GM13976 (cell line): ENCODE data around the gene NR2C2.

ENCODE experiments used
- DNase-seq: peaks from one replicate; pipeline ENCODE4 v3.0.0; 2012; ENCODE audit warnings: low spot score
- in situ Hi-C: fragments of 300-500 bp; cut with MboI; formaldehyde crosslinking; loops from one replicate; pipeline ENCODE4 v1.12.0; 2022; ENCODE audit warnings: low sequenced_read_pairs, mixed read lengths, inconsistent platforms; ENCODE audit not compliant: unreplicated experiment
- TF ChIP-seq, protein P1 (sequence below): IDR thresholded peaks from 2 replicates; pipeline ENCODE4 v1.5.1; 2012; ENCODE audit warnings: borderline replicate concordance, mild to moderate bottlenecking; ENCODE audit not compliant: insufficient read depth; ENCODE audit errors: extremely low read depth, missing control alignments, control extremely low read depth

Gene NR2C2

GRCh38 chr3:14927308-14927707 is 20.1 kb upstream of the NR2C2 start:
- DNase-seq: no peak
- in situ Hi-C loops: loop anchor here (10.0 kb wide), 1 partner anchor 133 kb away; no protein-coding TSS in a partner anchor
- TF ChIP-seq, protein P1, sequence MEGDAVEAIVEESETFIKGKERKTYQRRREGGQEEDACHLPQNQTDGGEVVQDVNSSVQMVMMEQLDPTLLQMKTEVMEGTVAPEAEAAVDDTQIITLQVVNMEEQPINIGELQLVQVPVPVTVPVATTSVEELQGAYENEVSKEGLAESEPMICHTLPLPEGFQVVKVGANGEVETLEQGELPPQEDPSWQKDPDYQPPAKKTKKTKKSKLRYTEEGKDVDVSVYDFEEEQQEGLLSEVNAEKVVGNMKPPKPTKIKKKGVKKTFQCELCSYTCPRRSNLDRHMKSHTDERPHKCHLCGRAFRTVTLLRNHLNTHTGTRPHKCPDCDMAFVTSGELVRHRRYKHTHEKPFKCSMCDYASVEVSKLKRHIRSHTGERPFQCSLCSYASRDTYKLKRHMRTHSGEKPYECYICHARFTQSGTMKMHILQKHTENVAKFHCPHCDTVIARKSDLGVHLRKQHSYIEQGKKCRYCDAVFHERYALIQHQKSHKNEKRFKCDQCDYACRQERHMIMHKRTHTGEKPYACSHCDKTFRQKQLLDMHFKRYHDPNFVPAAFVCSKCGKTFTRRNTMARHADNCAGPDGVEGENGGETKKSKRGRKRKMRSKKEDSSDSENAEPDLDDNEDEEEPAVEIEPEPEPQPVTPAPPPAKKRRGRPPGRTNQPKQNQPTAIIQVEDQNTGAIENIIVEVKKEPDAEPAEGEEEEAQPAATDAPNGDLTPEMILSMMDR: no peak

- TF ChIP-seq, protein P1: no peak
- no peak for DNase-seq
- in situ Hi-C loops: loop anchor here (10.0 kb wide), 1 partner anchor 135 kb away; no protein-coding TSS in a partner anchor
Observed at GRCh38 chr3:14929310-14930074, 17.9 kb upstream of the NR2C2 start.

DNA sequence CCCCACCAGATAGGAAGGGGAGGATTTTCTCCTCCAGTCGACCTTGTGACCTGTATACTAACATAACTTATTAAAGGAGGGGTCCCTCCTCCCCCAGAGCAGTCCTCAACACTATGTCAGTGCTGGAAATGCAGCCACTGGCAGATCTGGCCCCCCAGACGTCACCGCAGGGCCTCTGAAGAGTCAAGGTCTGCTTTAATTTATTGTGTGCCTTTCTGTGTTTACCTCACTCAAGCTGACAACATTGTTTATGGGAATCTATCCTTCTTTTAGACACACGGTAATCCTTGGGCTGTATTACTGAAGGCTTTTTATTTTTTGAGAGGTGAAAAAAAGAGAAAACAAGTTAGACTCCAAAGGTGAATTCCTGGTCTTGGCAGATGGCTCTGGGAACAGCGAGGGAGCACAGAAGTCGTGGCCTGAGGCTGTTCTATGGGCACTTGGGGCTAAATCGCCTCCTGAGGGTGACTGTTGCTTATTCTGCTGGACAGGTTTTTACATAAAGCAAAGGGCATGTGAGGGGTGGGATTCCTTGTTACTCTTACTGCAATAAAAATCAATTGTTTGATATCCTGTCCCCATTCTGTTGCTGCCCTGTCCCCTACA is 13.5 kb upstream of the NR2C2 start:
- in situ Hi-C loops: no loop called here
- TF ChIP-seq, protein P1: no peak
- DNase-seq: no peak

DNA sequence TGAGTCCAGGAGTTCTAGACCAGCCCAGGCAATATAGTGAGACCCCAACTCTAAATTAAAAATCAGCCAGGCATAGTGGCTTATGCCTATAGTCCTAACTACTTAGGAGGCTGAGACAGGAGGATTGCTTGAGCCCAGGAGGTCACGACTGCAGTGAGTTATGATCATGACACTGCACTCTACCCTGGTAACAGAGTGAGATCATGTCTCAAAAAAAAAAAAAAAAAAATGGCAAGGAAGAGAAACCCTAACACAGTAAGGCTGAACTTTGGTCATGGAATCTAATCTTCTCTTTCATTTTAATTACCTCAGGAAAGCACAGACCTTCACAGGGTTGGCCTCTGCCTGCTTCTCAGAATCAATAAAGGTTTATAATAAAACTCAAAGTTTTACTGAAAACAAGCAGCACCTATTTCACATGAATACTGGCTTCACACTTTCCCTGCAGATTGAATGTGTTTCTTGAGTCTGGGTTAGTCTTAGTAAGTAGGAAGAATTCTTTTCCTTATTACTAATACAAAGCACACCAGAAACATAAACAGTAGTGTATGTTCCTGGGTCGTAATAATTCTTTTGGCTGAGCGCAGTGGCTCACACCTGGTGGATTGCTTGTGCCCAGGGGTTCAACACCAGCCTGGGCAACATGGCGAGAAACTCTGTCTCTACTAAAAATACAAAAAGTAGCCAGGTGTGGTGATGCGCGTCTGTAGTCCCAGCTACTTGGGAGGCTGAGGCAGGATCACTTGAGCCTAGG is 11.6 kb upstream of the NR2C2 start:
- in situ Hi-C loops: no loop called here
- TF ChIP-seq, protein P1: no peak
- no peak for DNase-seq

DNA sequence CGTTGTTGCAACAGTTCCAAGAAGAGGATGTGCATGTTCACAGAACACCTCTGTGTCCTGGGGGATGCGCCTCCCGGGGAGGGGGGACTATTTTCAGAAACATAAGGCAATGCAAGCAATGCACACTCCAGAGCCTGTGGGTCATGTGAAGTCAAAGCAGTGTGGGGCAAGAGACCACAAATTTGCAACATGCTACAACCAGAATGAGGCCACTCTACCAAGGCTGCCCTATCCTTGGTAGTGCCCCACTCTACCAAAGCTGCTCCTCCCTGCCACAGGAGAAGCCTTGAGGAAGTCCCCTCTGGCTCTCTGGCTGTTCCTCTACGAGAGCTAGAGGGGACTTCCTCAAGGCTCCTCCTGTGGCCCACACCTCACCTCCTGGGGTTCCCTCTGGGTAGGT is 8.4 kb upstream of the NR2C2 start:
- DNase-seq: no peak
- in situ Hi-C loops: no loop called here
- TF ChIP-seq, protein P1: no peak

- in situ Hi-C loops: no loop called here
- no peak for DNase-seq
- TF ChIP-seq, protein P1: no peak
Observed at GRCh38 chr3:14941871-14942270, 5.5 kb upstream of the NR2C2 start.
